ENCODE results near the gene IRF2BP2. TPM values are rescaled to one million over a fixed set of nuclear protein-coding genes. Genes with fewer than 3 reads are reported as not detected.

IRF2BP2 gene
- total and polyA plus RNA-seq, 10 of the 15 experiments (the other 5 are each of a cell fraction or from before 2014, with no cell fraction given) = 7.5 to 114 (median 52.3) TPM

DNA sequence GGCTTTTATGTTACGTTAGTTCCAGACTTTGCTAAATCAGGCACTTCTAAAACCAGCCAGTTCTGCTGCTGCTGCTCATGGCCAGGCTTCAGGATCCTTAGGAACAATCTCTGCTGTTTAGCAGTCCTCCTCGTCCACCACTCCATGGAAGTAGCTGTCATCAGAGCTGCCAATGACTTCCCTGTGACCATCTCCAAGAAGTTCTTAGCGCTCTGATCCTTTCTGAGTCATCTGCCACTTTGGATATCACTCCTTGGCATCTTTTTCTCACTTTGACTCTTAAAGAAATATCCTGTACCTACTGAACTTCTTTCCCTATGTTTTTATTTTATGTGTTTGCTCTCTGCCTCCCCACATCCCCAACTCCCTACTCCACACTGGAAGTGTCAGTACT is 14.7 kb upstream of the IRF2BP2 start (continued):
- TF ChIP-seq MEF2B (IDR thresholded peaks at IDR 0.05; ENCODE audit: partially characterized antibody, poor library complexity, severe bottlenecking) (no peak), ZNF384 (IDR thresholded peaks at IDR 0.05; ENCODE audit: borderline replicate concordance, low read depth, low read length) (no peak), NR2C1 (IDR thresholded peaks at IDR 0.05) (no peak), CREB1 (IDR thresholded peaks at IDR 0.05; ENCODE audit: low read depth) (no peak), NKRF (conservative IDR thresholded peaks at IDR 0.05) (no peak), BMI1 (IDR thresholded peaks at IDR 0.05; ENCODE audit: borderline replicate concordance) (no peak), USF1 (IDR thresholded peaks at IDR 0.05; ENCODE audit: borderline replicate concordance, extremely low read length, insufficient read depth, low read depth, low read length) (no peak)

DNA sequence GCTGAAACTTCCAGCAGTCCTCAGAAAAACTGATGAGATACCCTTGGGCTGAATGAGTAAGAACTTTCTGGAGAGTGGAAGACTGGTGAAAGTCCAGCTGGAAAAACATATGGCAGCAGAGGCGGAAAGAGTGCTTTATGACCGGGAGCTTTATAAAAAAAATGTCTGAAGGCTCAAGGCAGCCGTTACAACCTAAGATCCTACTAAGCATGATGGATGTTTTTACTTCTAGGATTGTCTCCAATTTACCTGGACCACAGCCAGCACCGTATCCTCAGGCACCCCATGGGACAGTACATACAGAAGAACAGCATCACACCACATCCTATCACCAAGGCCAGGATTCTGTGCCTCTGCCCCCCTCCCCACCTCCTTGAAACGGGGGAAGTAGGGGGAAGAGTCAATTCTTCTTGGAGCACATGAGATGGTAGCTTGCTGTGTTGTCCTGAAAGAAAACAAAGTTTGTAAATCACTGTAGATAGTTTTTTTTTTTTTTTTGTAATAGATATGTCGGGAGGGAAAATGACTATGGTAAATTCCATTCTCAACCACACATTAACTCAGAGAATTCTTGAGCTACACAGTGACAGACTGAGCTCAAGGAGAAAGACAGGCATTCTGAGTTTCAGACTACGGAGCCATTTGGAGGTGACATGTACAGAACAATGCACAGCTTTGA is 11.8 kb upstream of the IRF2BP2 start:
- Histone ChIP-seq H3K36me3 (ENCODE audit: control insufficient read depth in 2 of 2, insufficient read depth in 2 of 2, low read length in 1 of 2) (no peaks in the 10 kb centered on the region), H3K79me2 (ENCODE audit: control insufficient read depth, insufficient read depth, low read length) (no peaks in the 10 kb centered on the region), H3K27me3 (replicated peaks in 1 of 2; ENCODE audit: control insufficient read depth in 2 of 2, insufficient read depth in 2 of 2, low read length in 1 of 2) (no peaks in the 10 kb centered on the region), H3K4me3 (no peak overlapping the region), H3K4me2 (ENCODE audit: control insufficient read depth, insufficient read depth) (no peak overlapping the region), H4K20me1 (ENCODE audit: control insufficient read depth, insufficient read depth) (no peaks in the 10 kb centered on the region), H3K27ac (ENCODE audit: control insufficient read depth, insufficient read depth) (no peak overlapping the region), H3K9ac (ENCODE audit: control insufficient read depth, insufficient read depth, low read length) (no peak overlapping the region), H2AFZ (ENCODE audit: control insufficient read depth, low read depth, low read length) (no peak overlapping the region), H3K4me1 (ENCODE audit: control insufficient read depth, insufficient read depth, low read length) (peaks cover 4% of the 10 kb centered on the region; the same call in 1 of the 2 replicates), H3K9me3 (replicated peaks; ENCODE audit: control insufficient read depth, insufficient read depth, low read length) (no peaks in the 10 kb centered on the region)
- CTCF ChIA-PET = interaction anchor here (0.9 to 1.6 kb wide), 2 partner anchors 11 to 22 kb away, joined by 3 read pairs; no protein-coding TSS in a partner anchor
- WGBS (ENCODE audit: insufficient coverage, insufficient replicate concordance, low lambda C conversion rate, missing lambda C conversion rate) = 72% methylated on average over 7 of the region's 7 CpGs
- DNase-seq (ENCODE audit: low read depth, low spot score) (no peak), ATAC-seq (no peak), FAIRE-seq (no peak)
- intact Hi-C loops (cut with micrococcal nuclease; ENCODE audit: unreplicated experiment) (no loop called here), in situ Hi-C loops (cut with MboI) (no loop called here)
- RAD21 ChIA-PET (ENCODE audit: unreplicated experiment) = interaction anchor here (0.9 to 1.7 kb wide), 3 partner anchors 8 to 17 kb away, joined by 3 to 4 read pairs (median 3); no protein-coding TSS in a partner anchor
- BruUV-seq (replicated peaks) = no TSS peak
- POLR2A ChIA-PET = interaction anchor here (0.7 to 1.7 kb wide), 4 partner anchors 62 to 354 kb away, joined by 3 to 5 read pairs (median 4); no protein-coding TSS in a partner anchor
- no peak for TF ChIP-seq LARP7 (IDR thresholded peaks at IDR 0.05)
- SMC1A ChIA-PET (ENCODE audit: uncharacterized antibody, unreplicated experiment) = interaction anchor here (0.6 to 5.0 kb wide), 8 partner anchors 9 to 125 kb away, joined by 3 to 23 read pairs (median 4); no protein-coding TSS in a partner anchor
